Lower leg skin (tissue), 4 donors: ENCODE results near the gene FILIP1L. TPM values are rescaled to one million over a fixed set of nuclear protein-coding genes. Genes with fewer than 3 reads are reported as not detected.

Experiments
- DNase-seq, 2 donors: peaks; one replicate each; pipeline ENCODE4 v3.0.0-alpha.2; 2019; ENCODE audit warnings: low spot score in 2 of 2
- H3K4me3 ChIP-seq: fragments of 200-600 bp; sonication (generic); 2 replicates; pipeline ENCODE4 v1.5.1; 2017; ENCODE audit warnings: mild to moderate bottlenecking, low read depth; ENCODE audit not compliant: poor library complexity, severe bottlenecking
- CTCF ChIP-seq, 3 donors: fragments of 450-650 bp; IDR thresholded peaks; one replicate each; pipeline ENCODE4 v1.5.1; 2016; ENCODE audit warnings: antibody characterized with exemption in 3 of 3, mild to moderate bottlenecking in 3 of 3, moderate library complexity in 2 of 3
- POLR2A ChIP-seq, 2 donors: fragments of 450-650 bp; IDR thresholded peaks; one replicate each; pipeline ENCODE4 v1.6.1; 2016 to 2017; ENCODE audit warnings: antibody characterized with exemption in 2 of 2, mild to moderate bottlenecking in 1 of 2, moderate library complexity in 1 of 2
- WGBS, 2 donors: methylation state at CpG; one replicate each; pipeline ENCODE4 v1.1.5; 2018; 5-methylcytosine and 5-hydroxymethylcytosine counted together
- intact Hi-C: fragments of 100-400 bp; cut with DNase I; formaldehyde crosslinking; loops from one replicate; pipeline ENCODE4 v1.15.0; 2023; ENCODE audit warnings: low total_unique reads
- total RNA-seq, 4 donors: library from RNA; depleted of rRNA; stranded (reverse); fragments of >200 nt; gene quantifications; one replicate each; pipeline ENCODE4 v1.1.0, GENCODE V29; 2016

Gene FILIP1L
- total RNA-seq, 4 donors from 2014 or later, result 17.5 to 33.9 (median 22.1) TPM

DNA sequence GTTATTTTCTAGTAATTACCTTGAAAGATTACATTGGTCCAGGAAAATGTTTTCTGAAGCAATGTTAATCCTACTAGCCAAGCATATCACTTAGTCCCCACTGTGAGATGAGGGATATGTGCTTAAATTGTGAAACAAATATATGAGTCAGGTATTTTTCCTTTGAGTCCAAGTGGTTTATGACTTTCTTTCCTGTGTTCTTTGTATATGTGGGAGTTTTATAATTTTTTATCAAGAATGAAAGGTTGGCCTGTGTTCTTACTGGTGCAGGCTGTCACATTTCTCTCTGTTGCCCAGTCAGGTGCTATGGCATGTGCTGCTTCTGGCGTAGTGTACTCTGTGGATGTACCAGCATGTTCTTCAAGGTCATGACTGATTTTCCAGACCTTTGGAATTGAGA is 149.2 kb downstream of the FILIP1L start:
- WGBS, 2 donors, result 60 to 65% methylated on average over 1 of the region's 1 CpG
- no peak overlapping the region for H3K4me3 ChIP-seq
- intact Hi-C loops, result no loop called here
- TF ChIP-seq POLR2A (IDR thresholded peaks at IDR 0.05) (no peak), CTCF (IDR thresholded peaks at IDR 0.05) (no peak)
- no peak for DNase-seq

DNA sequence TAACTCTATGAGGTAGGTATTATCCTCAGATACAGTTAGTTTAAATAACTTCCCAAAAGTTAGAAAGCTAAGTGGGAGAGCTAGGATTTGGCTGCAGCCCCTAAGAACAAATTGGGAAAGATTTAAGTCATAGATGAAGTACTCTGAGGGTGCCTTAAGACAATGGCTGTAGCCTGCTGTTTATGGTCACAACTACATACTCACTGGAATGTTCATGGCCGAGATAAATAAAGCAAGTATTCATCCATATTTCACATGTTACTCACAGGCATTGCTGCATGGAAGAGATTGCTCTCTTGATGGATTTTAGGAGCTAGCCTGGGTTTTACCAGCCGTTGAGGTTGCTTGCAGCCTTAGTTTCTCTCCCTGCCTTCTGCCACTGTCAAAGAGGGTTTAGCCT is 151.6 kb downstream of the FILIP1L start:
- DNase-seq, result no peak
- no peak for TF ChIP-seq POLR2A (IDR thresholded peaks at IDR 0.05)
- TF ChIP-seq CTCF (IDR thresholded peaks at IDR 0.05), result no peak
- no peak overlapping the region for H3K4me3 ChIP-seq
- 80 to 83% methylated on average over 2 of the region's 2 CpGs for WGBS, 2 donors
- intact Hi-C loops, result no loop called here

DNA sequence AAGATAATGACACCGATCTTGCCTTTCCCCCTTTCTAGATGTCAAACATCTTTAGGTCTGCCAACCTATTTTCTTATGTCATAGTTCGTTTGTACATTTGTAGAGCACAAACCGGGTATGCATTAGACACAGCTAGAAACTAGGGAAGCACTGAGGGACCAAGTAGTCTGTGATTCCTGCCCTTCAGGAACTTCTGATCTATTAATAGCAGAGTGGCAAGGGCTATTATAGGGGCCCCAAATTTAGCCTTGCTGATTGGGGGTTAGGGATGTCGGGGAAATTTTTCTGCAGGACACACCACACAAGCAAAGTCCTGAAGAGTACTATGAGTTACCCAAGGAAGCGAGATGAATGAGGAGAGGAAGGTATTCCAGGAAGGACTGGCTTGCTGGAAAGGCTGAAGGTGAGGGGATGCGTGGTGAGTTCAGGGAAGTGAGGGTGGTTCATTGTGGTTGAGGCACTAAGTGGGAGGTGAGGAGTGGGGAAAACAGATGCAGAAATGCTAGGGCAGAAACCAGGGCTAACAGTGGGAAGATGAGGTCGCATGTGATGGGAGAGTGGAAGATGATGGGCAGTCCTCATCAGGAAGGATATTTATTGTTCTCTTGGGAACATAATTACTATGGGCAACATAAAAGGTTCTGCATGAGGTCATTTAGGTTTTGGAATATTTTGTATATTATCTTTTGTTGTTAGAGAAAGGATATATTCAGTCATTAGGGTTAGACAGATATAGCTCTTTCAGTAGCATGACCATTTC is 152.4 kb downstream of the FILIP1L start:
- no peak for TF ChIP-seq CTCF (IDR thresholded peaks at IDR 0.05)
- no peak for TF ChIP-seq POLR2A (IDR thresholded peaks at IDR 0.05)
- intact Hi-C loops, result no loop called here
- no peak overlapping the region for H3K4me3 ChIP-seq
- 90 to 96% methylated on average over 7 of the region's 7 CpGs for WGBS, 2 donors
- no peak for DNase-seq

GRCh38 chr3:99960941-99961340 is 153.4 kb downstream of the FILIP1L start:
- WGBS, 2 donors, result 35 to 38% methylated on average over 7 of the region's 7 CpGs
- H3K4me3 ChIP-seq, result no peak overlapping the region
- no peak for DNase-seq
- no peak for TF ChIP-seq CTCF (IDR thresholded peaks at IDR 0.05)
- no peak for TF ChIP-seq POLR2A (IDR thresholded peaks at IDR 0.05)
- intact Hi-C loops, result no loop called here

DNA sequence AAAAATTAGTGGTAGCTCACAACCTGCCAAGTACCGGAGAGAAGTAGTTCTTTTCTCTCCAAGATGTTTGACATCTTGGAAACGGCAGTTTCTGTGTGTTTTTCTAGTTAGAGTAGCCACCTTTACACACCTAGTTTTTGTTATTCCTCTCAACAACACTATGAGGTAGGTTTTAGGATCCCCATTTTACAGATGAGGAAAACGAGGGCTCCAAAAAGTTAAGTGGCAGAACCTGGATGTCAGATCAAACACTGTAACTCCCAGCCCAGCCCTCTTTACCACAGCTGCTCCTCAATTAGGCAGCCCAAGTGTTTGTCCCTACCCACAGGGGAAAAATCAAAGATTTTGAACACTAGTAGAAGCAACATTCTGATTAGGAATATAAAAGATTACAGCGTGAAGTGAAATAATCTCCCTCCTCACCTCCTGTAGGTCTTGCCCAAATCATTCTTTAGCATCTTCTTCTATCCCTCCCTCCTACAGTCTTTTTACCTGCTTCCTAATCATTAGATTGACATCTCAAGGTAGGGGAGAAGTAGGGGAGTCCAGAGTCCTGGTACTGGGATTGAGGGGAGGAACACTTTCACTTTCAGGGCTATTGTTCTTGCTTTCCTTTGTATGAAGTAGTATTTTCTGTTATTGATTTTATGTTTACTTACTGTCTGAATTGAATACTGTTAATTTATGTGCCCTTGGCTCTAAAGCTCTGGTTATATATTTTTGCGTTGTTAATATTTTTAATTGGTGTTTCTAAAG is 154.0 kb downstream of the FILIP1L start:
- intact Hi-C loops, result no loop called here
- no peak for TF ChIP-seq POLR2A (IDR thresholded peaks at IDR 0.05)
- no peak for TF ChIP-seq CTCF (IDR thresholded peaks at IDR 0.05)
- no peak overlapping the region for H3K4me3 ChIP-seq
- 66 to 69% methylated on average over 5 of the region's 5 CpGs for WGBS, 2 donors
- no peak for DNase-seq
